ENCODE measurements around the gene CDK1. TPM values are rescaled to one million over a fixed set of nuclear protein-coding genes. Genes with fewer than 3 reads are reported as not detected.
A peak's percentile ranks its signal among the peaks of the same experiment; 100 is the strongest.

Gene CDK1
- 10 to 100 TPM in 1 of 3 donors, 1 to 10 TPM in 2; 2.7 to 21.2 (median 6.6) TPM for total RNA-seq
- long read RNA-seq, donor 1, partial matches to known transcripts, result 0 of 4 reads
- long read RNA-seq, donor 1, other reads (novel, unspliced or antisense), result 1 of 4 reads
- long read RNA-seq, donor 2, transcript CDK1-203 (8 exons, 1,913 nt), result major isoform, 11 of 11 reads
- long read RNA-seq, donor 2, partial matches to known transcripts, result 0 of 11 reads
- long read RNA-seq, donor 2, other reads (novel, unspliced or antisense), result 0 of 11 reads

GRCh38 chr10:60778214-60778970 lies at the start of gene CDK1:
Gene CDK1 (plus strand): TSS chr10:60778478. CDS start chr10:60780166, 1,688 bp downstream.
- intact Hi-C loops (cut with DNase I, micrococcal nuclease), result no loop called here
- Histone ChIP-seq H3K4me3 (peak within 1 kb of the TSS; percentile 38), H3K4me1 (ENCODE audit: low read depth) (peaks cover 11% of the 10 kb centered on the region), H3K9me3 (no peaks in the 10 kb centered on the region), H3K36me3 (ENCODE audit: low read depth) (no peaks in the 10 kb centered on the region)
- ATAC-seq (peak; percentile 99), DNase-seq (peak; percentile 97 to 99 (median 98))
- TF ChIP-seq, protein P1, sequence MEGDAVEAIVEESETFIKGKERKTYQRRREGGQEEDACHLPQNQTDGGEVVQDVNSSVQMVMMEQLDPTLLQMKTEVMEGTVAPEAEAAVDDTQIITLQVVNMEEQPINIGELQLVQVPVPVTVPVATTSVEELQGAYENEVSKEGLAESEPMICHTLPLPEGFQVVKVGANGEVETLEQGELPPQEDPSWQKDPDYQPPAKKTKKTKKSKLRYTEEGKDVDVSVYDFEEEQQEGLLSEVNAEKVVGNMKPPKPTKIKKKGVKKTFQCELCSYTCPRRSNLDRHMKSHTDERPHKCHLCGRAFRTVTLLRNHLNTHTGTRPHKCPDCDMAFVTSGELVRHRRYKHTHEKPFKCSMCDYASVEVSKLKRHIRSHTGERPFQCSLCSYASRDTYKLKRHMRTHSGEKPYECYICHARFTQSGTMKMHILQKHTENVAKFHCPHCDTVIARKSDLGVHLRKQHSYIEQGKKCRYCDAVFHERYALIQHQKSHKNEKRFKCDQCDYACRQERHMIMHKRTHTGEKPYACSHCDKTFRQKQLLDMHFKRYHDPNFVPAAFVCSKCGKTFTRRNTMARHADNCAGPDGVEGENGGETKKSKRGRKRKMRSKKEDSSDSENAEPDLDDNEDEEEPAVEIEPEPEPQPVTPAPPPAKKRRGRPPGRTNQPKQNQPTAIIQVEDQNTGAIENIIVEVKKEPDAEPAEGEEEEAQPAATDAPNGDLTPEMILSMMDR (IDR thresholded peaks at IDR 0.05), result no peak

- no peak overlapping the region for H3K4me3 ChIP-seq
- no peaks in the 10 kb centered on the region for H3K9me3 ChIP-seq
- no peak for DNase-seq
- no peaks in the 10 kb centered on the region for H3K36me3 ChIP-seq (ENCODE audit: low read depth)
- no peaks in the 10 kb centered on the region for H3K4me1 ChIP-seq (ENCODE audit: low read depth)
- no peak for ATAC-seq
- TF ChIP-seq, protein P1 (IDR thresholded peaks at IDR 0.05), result no peak
- intact Hi-C loops (cut with DNase I, micrococcal nuclease), result no loop called here
These were observed 49.2 kb upstream of the CDK1 start for GRCh38 chr10:60729106-60729505.

DNA sequence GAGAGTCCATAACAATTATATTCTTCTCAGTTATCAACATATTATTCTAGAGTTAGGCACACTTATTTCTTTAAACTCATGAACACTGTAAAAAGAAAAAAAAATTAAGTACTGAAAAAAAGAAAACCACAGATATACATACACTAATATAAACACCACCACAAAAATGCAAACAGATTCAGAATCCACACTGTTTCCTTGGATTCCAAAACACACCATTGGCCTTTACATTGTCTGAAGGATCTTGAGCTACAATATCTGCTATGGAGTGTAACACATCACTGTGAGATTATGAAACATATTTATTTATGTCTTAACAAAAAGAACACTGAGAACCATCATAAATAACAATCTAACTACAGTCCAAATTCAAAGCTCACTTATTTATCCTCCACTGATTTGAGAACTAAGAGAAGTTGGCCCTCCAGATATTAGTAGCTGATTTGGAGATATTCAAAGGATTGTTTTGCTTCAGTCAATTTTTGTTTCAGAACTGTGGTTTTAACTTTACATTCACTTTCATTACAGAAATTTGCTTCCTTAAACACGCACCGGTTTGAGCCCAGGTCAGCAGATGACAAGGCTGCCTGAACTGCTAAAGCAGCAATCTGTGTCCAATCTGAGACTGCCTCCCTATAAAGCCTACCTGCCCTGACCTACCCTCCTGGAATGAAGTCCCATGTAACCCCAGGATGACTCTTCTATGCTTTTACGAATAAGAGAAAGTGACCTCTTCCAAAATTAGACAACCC lies 47.0 kb upstream of the CDK1 start:
- ATAC-seq (peak; percentile 22), DNase-seq (peak in 2 of 3 donors; percentile 33 to 40)
- H3K9me3 ChIP-seq, result no peaks in the 10 kb centered on the region
- TF ChIP-seq, protein P1 (IDR thresholded peaks at IDR 0.05), result no peak
- H3K36me3 ChIP-seq (ENCODE audit: low read depth), result no peaks in the 10 kb centered on the region
- intact Hi-C loops (cut with DNase I, micrococcal nuclease), result no loop called here
- H3K4me1 ChIP-seq (ENCODE audit: low read depth), result no peaks in the 10 kb centered on the region
- no peak overlapping the region for H3K4me3 ChIP-seq

DNA sequence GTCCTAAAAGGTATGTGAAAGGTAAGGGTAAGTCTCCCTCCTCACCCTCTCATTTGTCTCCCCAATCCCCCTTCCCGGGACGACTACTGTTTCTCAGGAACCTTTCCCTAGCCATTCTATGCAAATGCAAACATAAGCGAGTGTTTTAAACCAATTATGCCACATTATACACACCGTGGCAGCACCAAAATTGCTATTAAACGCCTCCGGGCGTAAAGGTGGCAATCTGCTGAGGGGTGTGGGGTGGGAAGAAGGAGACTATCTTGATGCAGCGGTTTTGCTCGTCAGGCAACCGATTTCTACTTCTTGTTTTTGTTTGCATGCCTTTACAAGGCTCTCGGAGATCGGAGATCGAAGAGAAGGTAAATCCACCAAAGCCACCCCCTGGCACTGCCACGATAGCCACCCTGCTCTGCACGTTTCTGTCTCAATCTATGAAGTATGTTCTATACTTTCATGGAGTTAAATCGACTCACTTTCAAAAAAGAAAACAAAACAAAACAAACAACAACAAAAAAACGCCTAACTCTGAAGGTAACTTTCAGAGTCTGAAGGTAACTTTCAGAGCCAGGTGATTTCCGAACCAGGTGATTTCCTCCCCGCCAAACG lies 46.0 kb upstream of the CDK1 start:
- Histone ChIP-seq H3K4me3 (no peak overlapping the region), H3K4me1 (ENCODE audit: low read depth) (no peaks in the 10 kb centered on the region), H3K36me3 (ENCODE audit: low read depth) (no peaks in the 10 kb centered on the region), H3K9me3 (no peaks in the 10 kb centered on the region)
- ATAC-seq (peak; percentile 27), DNase-seq (peak in 2 of 3 donors; percentile 38 to 50)
- intact Hi-C loops (cut with DNase I, micrococcal nuclease), result no loop called here
- TF ChIP-seq, protein P1 (IDR thresholded peaks at IDR 0.05), result no peak

DNA sequence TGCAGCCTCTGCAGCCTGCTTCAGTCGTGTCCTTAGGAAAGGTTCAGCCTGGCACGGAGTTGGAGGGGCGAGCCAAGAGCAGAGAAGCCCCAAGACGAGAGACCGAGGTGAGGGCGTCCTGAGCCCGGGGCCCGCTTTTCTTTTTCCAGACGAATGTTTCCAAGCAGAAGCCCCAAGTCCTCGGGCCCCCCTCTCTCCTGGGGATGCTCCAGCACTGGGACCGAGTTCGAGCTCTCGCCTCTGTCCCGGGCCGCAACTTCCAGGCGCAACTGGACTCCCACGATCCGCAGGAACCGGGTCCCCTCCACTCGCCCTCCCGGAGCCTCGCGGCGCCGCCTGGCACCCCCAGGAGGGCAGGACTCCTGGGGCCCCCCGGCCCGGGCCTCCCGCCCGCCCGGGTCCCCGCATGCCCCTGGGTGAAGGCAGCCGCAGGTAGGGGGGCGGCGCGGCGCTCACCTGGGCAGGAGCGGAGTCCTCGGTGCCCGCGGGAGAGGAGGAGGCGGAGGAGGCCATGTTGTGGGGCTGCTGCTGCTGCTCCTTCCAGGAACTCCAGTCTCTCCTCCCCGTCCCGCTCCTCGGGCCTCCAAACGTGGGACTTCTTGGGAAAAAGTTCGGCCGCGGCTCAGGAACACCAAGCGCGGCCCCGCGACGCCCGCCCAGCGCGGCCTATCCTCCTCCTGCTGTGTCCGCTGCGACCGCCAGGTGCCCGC lies 45.3 kb upstream of the CDK1 start:
- ATAC-seq (peak; percentile 62), DNase-seq (peak; percentile 68 to 75 (median 74))
- Histone ChIP-seq H3K9me3 (no peaks in the 10 kb centered on the region), H3K36me3 (ENCODE audit: low read depth) (no peaks in the 10 kb centered on the region), H3K4me1 (ENCODE audit: low read depth) (no peaks in the 10 kb centered on the region), H3K4me3 (peak overlapping the region; percentile 56)
- TF ChIP-seq, protein P1 (IDR thresholded peaks at IDR 0.05), result peak; percentile 57
- intact Hi-C loops (cut with DNase I, micrococcal nuclease), result no loop called here

Data from mucosa of descending colon (tissue), 3 donors.